SK-N-MC (cell line): Measurements from ENCODE around the gene HCRTR1.

ENCODE experiments used
- EZH2 ChIP-seq: fragments of 200-600 bp; sonication (generic); IDR thresholded peaks from one replicate; pipeline ENCODE4 v1.6.1; 2017; ENCODE audit warnings: antibody characterized with exemption
- POLR2AphosphoS5 ChIP-seq: IDR thresholded peaks from 2 replicates; pipeline ENCODE4 v1.6.1; 2012; ENCODE audit warnings: mild to moderate bottlenecking, low read depth, low read length, borderline replicate concordance

DNA sequence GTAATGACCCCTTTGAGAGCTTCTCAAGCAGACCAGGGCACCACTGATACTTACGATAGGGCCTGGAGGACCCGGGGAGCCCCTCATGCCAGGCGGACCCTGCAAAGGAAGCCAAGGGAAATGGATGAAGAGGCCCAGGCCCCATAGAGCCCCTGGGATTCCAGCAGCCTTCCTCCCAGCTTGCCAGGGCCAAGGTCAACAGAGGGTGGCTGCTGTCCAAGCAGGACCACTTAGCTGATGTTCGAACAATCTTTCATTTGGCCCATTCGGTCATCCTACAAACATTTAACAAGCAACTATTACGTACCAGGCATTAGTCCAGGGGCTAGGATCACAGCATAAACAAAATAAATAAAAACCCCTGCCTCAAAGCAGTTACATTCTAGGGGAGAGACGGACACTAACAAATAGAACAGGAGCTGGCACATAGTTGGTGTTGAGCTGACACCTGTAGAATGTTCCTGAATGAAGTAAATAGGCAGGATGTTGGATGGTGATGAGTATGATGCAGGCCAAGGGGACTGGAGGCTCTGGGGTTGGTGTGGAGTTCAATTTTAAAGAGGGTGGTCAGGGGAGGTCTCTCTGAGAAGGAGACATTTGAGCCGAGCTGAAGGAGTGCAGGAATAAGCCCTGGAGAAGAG, 54.2 kb downstream of the HCRTR1 start:
- no peak for TF ChIP-seq POLR2AphosphoS5
- TF ChIP-seq EZH2 = no peak
